GM19099 (cell line): Measurements from ENCODE around the gene SGK1.

ENCODE experiments used
- POLR2A ChIP-seq: IDR thresholded peaks from 3 replicates; pipeline ENCODE4 v1.6.1; 2011; ENCODE audit warnings: low read depth; ENCODE audit not compliant: insufficient read length; ENCODE audit errors: extremely low read depth

SGK1 gene

DNA sequence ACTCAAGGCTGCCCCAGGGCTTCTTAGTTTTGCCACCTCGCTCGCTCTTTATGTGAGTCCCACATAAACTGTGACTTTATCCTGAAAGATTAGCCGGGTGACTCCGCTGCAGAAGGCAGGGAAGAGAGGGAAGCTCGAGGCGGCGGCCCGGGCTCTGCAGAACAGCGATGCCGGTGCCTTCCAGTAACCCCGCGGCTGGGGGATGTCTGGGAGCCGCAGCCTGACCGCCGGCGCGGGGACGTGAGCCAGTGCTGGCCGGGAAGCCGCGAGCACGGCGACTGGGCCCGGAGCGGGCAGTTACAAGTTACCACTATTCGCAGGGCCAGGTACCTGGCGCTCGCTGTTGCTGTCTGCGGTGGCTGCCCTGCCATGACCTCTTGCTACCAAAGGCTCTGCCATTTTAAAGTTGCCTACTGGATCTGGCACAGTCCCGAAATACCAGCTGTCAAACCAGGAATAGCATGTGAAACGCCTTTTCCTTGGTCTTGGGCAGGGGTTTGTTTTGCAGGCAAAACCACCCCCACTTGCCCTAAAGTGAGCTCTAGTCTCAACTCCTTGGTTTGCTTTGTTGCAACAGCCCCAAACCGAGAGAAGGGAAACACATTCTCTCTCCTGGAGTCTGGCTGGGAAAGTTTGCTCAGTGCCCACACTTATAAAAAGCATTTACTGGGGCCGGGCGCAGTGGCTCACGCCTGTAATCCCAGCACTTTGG is 141.5 kb downstream of the SGK1 start:
- TF ChIP-seq POLR2A, result no peak

DNA sequence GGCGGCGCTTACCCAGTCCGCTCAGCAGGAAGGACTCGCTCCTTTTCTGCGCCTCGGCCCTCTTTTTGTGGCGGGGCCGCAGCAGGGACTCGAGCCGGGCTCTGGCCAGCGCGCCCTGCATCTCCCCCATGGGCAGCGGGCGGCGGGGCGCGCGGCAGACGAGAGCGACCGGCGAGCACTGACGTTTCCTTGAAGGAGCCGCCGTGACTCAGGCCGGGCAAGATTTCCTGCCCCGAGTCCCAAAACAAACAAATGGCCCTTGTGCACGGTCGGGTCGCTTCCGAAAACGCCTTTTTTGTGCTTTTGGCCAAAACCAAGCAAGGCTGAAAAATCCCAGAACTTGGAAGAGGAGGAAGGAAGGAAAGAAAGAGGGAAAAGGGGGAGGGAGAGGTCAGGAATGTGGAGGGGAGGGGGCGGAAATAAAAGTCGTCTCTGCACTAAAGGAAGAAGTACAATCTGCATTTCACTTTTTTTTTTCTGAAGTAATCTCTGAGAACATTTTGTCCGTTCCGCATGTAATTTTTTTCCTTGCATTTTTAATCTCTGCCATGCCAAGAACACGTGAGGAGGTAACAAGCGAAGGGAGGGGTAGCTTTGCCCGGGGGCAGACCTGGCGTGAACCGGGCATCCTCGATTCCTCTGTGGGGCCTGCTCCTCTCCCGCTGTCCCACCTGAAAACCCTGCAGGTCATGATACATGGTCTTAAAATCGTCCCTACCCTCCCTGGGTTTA is 142.2 kb downstream of the SGK1 start:
- TF ChIP-seq POLR2A, result no peak

DNA sequence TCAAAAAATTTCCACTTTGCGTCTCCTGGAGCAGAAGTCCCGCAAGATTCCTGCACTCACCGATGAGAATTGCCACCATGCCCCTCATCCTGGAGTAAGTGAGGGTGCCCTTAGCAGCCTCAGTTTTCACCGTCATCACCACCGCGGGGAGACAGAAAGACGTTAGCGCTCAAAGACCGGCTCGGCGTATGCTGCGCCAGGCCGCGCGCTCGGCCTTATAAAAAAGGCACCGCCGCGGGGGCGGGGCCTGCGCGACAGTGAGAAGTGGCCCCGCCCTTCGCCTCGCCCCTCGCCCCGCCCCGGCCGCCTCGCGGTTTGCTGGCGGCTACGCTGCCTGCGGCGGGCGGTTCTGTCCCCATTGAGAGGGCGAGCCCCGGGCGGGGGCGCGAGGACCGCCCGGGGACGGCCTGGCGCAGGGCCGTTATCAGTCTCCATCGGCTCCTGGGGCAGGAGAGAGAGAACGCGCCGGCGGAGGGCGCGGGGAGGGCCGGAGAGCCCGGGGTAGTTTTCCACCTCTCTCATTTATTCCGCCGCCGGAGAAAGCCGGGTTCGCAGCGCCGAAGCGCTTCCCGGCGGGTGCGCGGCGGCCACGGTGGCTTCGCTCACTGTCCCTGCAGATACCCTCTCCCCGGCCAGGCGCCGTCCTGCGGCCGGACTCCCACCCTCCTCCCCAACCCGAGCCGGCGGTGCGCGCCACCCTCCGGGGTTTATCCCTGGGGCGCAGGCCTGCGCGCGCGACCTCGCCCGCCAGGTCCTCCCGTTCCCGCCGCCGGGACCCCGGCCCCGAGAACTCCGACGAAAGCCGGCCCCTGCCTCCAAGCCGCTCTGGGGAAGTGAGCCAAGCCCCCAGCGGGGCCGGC is 143.0 kb downstream of the SGK1 start:
- peak; percentile 96 for TF ChIP-seq POLR2A

DNA sequence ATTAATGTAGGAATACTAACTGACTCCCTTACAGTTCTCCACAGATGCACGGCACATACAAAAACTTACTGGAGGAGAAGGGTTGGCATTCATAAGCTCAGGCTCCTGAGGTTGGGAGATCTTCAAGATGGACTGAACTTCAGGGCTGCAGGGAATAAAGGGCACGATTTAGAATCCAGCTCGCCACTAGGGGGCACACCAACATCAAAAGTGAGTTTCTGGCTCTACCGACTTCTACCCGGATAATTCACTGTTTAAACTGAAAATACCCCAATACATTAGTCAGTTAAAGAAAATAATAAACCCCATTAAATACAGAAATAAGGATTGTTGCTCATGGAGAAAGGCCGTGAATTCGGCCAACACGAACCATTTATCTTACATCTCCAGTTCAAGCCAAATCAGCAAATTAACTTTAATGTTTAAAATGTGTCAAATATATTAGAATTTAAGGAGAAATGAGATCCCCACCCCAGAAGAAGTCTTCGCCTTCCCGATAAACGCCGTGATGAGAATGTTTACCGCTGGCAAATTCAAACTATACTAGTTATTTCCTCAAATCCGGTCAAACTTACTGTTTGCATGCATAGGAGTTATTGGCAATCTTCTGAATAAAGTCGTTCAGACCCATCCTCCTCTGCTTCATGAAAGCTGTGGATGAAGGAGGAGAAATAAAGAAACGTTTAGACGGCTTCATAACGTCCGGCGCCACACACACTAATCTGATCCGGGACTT is 143.8 kb downstream of the SGK1 start:
- TF ChIP-seq POLR2A, result no peak

GRCh38 chr6:134173366-134173725 is 144.6 kb downstream of the SGK1 start:
- no peak for TF ChIP-seq POLR2A

- no peak for TF ChIP-seq POLR2A
Measured at GRCh38 chr6:134172706-134173365, 145.1 kb downstream of the SGK1 start.

GRCh38 chr6:134172020-134172705 is 145.7 kb downstream of the SGK1 start:
- no peak for TF ChIP-seq POLR2A

DNA sequence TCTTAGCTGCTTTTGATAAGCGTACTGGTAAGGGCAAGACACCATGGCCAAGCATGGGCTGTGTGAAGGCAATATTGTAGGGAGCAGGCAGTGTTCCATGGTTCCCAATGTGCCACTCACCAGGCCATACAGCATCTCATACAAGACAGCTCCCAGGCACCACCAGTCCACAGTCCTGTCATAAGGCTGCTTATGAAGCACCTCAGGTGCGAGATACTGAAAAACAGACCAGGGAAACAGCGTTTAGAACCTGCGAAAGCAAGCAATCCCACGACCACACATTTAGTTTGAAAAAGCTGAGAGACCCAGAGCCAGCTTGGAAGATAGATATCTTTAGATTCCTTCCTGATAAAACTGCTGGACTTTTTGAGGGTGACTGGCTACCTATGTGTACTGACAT is 146.4 kb downstream of the SGK1 start:
- TF ChIP-seq POLR2A, result no peak

- TF ChIP-seq POLR2A, result no peak
Measured at GRCh38 chr6:134170844-134171243, 147.1 kb downstream of the SGK1 start.

GRCh38 chr6:134169871-134170486 is 147.9 kb downstream of the SGK1 start:
- TF ChIP-seq POLR2A, result no peak

- no peak for TF ChIP-seq POLR2A
Measured at GRCh38 chr6:134168590-134169208, 149.2 kb downstream of the SGK1 start.

DNA sequence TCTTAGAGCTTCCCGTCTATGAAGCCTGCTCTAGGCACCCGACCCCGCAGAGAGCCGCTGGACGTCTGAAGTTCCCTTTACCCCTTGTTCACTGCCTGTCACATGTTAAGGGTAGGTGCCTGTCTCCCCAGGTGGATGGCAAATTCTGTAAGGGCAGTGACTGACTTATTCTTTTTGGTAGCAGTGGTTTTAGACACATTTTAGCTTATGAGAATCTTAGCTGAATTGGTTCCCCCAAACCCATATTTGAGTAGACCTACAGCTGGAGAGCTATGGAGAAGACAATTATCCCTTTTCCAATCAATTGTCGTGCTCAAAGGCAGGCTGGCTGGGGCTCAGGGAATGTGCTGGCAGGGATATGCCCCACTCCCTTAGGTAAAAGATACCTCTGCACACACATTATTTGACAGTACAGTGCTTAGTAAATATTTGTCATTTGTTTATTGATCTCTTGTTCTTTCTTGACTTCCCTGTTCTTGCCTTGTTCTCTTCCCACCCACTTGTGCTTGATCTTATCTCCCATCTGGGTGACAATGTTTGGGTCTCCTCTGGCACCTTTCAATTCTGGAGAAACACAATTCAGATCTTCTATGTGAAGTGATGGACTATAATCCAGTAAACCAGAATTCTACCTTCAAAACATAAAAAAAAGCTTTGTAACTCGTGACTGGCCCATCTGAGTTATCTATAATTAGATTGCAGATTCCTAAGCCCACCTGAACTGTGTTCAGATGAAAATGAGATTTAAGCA is 151.2 kb downstream of the SGK1 start:
- no peak for TF ChIP-seq POLR2A
